Measurements from ENCODE around the gene CHAC2.
"Not testable (repeated sequence)": the region's sequence is repeated elsewhere in the genome, so short reads cannot be mapped to it uniquely, and the experiment has no call there.

Gene CHAC2

DNA sequence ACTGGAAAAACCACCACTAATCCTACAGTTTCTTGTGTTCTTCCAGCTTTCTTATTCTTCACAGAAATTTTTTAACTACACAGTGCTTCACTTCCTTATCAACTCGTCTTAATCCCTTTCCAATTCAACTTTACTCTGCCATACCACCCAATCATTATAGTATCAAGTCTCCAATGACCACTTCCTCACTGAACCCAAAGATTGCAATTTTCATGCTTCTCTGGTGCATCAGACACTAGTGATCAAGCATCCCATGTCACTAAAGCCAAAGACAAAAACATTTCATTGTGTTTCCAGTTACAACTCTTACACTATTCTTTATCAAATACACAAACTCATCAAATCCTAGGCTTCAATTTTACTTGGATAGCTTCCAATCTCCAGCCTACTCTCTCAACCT is 9.5 kb downstream of the CHAC2 start:
- FAIRE-seq, result no peak
- no peak for DNase-seq (ENCODE audit: low spot score)

DNA sequence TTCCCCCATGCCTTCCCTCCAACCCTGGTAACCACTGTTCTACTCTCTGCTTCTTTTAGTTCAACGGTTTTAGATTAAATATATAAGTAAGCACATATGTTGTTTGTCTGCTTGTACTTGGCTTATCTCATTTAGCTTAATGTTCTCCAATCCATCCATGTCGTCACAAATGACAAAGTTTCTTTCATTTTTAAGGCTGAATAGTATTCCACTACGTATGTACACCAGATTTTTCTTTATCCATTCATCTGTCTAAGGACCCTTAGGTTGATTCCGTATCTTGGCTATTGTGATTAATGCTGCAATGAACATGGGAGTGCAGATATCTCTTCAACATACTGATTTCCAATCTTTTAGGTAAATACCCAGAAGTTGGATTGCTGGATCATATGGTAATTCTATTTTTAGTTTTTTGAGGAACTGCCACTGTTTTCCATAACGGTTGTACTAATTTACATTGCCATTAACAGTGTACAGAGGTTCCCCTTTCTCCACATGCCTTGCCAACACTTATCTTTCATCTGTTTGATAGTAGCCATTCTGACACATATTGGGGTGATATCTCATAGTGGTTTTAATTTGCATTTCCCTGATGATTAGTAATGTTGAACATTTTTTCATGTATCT is 11.0 kb downstream of the CHAC2 start:
- DNase-seq (ENCODE audit: low spot score), result no peak
- no peak for FAIRE-seq

DNA sequence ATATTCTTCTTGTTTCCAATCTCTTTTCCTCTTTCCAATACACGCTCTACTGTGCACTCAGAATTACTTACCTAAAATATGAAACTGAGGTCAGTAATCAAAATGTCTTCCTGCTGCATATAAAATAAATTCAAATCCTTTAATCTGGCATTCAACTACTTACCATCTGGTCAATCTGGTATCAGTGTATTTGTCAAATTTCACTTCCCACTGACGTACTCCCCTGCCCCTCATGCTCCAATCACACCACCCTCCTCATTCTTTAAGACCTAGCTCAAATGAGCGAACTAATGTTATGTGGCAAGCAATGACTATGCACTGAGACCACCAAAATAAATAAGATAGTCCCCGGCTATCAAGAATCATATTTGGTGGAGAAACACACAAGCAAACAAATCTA is 12.5 kb downstream of the CHAC2 start:
- FAIRE-seq (no peak), DNase-seq (ENCODE audit: low spot score) (no peak)

DNA sequence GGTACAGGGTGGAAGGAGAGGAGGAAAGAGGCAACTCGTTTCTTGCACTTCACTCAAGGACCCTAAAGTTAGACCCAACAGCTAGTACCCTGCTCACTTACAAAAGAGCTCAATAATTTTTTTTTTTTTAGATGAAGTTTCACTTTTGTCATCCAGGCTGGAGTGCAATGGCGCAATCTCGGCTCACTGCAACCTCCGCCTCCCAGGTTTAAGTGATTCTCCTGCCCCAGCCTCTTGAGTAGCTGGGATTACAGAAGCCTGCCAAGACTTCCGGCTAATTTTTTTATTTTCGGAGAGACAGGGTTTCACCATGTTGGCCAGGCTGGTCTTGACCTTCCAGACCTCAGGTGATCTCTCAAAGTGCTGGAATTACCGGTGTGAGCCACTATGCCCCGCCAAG is 15.1 kb downstream of the CHAC2 start:
- DNase-seq (ENCODE audit: low spot score) (no peak), FAIRE-seq (no peak)

DNA sequence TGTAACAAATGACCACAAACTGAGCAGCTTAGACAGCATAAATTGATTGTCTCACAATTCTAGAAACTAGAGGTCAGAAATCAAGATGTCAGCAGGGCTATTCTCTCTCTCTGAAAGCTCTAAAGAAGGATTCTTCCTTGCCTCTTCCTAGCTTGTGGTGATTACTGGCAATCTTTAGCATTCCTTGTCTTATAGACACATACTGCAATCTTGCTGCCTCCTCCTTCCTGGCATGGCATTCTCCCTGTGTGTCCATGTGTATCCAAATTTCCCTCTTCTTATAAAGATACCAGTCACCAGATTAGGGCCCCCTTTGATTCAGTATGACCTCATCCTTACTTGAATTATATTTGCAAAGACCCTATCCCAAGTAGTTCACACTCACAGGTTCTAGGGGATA is 16.8 kb downstream of the CHAC2 start:
- no peak for FAIRE-seq
- DNase-seq (ENCODE audit: low spot score), result peak; percentile 42

DNA sequence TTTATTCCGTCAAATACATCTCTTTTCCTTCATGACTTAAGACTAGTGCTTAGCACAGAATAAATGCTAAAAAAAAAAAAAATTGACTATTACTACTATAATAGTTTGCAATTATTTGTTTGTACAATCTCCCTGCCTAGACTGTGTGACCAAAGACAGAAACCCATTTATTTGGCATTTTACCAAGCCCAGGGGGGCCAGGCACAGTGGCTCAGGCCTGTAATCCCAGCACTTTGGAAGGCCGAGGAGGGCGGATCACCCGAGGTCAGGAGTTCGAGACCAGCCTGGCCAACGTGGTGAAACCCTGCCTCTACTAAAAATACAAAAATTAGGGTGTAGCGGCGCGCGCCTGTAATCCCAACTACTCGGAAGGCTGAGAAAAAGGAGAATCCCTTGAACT is 17.8 kb downstream of the CHAC2 start:
- FAIRE-seq (no peak), DNase-seq (ENCODE audit: low spot score) (no peak)

DNA sequence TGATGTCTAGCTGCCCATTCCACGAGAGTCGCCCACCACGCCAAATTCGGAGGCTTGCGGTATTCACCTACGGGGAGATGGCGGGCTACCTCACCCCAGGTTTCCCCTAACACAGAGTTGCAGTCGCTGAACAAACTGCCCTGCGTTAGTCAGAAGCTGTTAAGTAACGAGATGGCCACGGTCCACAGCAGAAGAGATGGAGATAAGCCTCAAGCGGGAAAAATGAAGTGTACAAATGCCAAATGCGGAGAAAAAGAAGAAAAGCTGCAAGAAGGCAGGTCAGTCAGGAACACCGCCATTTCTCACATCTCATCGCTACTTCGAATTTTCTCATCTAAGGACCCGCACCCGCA is 18.7 kb downstream of the CHAC2 start:
- DNase-seq (ENCODE audit: low spot score) (peak; percentile 22), FAIRE-seq (no peak)

DNA sequence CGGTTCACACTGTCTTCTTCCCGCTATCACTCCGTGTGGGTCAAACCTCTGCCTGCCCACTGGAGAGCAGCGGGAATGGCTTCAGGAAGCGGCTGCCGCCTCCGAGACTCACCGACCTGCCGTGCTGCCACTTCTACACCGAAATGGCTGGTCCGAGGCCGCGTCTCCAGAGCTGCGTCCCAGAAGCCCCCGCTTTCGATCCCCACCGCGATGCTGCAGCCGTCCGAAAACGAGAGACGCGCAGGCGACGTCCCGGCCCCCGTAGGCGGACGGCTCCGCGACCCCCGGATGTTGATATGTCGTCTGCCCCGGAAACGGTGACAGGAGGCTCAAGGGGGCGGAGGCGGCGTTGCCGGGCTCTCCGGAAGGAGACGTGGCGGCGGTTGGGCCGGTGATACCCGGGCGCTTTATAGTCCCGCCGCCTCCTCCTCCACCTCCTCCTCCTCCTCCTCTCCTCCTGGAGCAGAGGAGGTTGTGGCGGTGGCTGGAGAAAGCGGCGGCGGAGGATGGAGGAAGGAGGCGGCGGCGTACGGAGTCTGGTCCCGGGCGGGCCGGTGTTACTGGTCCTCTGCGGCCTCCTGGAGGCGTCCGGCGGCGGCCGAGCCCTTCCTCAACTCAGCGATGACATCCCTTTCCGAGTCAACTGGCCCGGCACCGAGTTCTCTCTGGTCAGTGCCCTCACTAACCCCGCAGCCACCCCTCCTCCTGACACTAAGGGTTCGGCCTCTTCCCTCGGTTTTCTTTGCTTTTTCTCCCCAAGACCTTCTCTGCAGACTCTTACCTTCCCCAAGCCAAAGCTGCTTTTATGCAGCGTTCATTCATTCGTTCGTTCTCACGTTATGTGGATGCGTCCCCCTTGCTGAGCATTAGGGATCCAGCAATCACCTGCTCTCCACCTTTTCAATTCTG is 19.4 kb downstream of the CHAC2 start, which contains the start of the genes ASB3 and ERLEC1:
Gene ASB3, minus strand, starts transcription at position 249 of the 909 bp plus-strand sequence. CDS start 21,381 bp downstream, outside the sequence.
Gene ERLEC1, plus strand, starts transcription at position 340 of the 909 bp plus-strand sequence. Its CDS starts 167 bp downstream, at position 507.
- DNase-seq (ENCODE audit: low spot score) (peak; percentile 79), FAIRE-seq (no peak)

DNA sequence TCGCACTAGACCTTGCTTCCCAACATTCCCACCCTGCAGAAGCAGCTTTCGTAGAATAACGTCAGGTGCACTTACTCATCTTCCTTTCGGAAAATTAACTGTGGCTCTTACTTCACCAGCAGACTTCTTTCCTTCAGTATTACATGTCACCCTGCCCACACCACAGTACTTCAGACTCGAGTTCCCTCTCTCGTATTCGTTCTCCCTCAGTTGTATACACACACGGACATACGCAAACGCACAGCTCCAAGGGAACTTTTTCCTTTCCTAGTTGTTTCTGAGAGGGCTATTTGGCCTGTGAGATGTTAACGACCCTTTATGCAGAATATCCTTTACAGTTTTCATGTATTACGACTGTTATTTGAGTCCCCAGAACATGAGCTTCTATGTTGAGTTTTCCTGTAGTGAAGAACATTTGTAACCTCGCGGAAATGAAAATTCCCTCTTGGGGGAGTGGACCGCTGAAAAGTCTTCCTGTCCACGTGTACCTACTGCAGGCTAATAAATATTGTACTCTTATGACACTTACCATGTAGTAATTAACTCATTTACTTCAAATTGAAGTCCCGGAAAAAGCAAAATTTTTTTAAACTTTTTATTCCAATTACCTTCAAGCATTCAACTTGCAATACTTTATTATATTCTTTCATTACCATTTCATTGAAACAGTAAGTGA is 20.1 kb downstream of the CHAC2 start:
- DNase-seq (ENCODE audit: low spot score) (peak; percentile 15), FAIRE-seq (no peak)

DNA sequence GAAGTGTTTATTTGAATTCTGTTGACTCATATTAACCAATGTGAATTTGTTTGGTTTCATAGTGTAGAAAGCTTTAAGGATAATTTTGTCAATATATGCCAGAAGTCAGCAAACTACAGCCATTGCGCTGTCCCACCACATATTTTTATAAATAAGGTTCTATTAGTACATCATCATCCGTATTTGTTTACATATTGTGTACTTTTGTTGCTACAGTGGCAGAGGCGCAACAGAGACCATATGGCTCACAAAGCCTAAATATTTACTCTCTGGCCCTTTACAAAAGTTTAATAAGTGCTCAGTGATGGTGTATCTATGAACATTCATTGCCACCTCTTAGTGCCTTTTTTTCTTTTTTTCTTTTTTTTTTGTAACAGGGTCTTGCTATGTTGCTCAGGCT is 25.7 kb downstream of the CHAC2 start:
- FAIRE-seq, result no peak
- DNase-seq (ENCODE audit: low spot score), result no peak

DNA sequence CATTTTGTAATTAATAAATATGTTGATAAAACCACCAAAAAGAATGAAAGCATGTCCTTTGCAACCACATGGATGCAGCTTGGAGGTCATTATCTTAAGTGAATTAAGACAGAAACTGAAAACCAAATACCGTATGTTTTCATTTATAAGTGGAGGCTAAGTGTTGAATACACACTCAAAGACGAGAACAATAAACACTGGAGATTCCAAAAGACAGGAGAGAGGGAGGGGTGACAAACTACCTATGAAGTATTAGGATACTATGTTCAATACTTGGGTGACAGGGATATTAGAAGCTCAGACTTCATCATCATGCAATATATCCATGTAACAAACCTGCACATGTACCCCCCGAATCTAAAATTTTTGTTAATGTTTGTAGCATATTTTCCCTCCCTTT is 26.2 kb downstream of the CHAC2 start:
- no peak for FAIRE-seq
- DNase-seq (ENCODE audit: low spot score), result no peak

DNA sequence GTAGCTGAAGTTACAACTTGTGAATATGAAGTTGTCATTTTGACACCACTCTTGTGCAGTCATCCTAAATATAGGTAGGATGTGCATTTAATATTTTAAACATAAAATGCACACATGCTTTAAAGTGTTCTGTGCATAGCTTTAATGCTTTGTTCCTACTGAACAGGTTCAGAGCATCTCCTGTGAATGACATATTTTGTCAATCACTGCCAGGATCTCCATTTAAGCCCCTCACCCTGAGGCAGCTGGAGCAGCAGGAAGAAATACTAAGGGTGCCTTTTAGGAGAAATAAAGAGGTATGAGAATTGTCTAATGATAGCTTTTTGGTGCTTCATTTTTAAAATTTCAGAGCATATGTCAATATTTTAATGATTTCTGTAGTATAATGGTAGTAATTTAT is 33.9 kb downstream of the CHAC2 start:
- FAIRE-seq (no peak), DNase-seq (ENCODE audit: low spot score) (no peak)

DNA sequence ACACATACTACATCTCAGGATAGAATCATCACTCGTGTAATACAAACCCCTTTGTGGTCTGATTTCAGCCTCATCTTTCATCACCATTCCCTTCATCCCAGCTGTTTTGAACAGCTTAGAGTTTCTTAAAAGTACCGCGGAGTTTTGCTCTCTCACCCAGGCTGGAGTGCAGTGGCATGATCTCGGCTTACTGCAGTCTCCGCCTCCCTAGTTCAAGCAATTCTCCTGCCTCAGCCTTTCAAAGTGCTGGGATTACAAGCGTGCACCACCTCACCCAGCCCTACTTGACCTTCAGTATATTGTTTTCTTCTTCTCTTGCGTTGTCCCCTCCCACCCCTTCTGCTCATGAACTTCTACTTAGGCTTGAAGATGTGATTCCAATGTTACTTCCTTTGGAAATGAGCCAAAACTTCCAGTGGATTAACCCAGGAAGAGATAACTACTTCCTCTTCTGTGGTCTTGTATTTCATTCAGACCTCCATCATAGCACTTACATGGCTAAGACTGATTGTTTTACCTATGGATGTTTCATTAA is 35.1 kb downstream of the CHAC2 start:
- FAIRE-seq (no peak), DNase-seq (ENCODE audit: low spot score) (no peak)

DNA sequence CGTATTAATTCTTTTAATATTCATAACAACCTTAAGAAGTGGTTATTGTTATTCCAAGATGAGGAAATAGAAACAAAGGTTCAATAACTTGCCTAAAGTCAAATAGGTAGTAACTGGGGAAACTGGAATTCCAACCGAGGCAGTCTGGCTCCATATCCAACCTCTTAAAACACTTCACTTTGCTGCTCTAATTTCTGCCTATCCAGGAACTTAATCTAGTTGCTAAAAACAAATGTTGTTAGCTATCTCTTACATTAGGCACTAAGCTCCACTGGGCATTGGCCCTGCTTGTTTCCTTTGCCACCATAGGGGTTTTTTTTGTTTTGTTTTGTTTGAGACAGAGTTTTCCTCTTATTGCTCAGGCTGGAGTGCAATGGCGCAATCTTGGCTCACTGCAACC is 44.0 kb downstream of the CHAC2 start:
- FAIRE-seq (no peak), DNase-seq (ENCODE audit: low spot score) (no peak)

DNA sequence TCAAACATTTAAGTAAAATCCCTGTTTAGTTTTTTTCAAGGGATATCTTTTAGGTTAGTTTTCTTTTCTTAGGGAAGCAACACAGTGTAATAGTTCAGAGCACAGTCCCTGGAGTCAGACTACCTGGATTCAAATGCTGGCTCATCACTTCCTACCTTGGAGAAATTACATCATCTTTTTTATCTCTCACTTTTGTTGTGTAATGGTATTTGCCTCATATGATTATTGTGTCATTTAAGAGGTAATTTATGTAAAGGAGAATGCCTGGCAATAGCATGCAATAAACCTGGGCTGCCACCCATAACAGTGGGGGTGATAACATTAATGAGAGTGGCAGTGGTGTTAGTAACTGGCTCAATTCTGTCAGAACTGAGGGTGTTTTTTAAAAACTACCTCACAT is 45.5 kb downstream of the CHAC2 start:
- FAIRE-seq (no peak), DNase-seq (ENCODE audit: low spot score) (no peak)

DNA sequence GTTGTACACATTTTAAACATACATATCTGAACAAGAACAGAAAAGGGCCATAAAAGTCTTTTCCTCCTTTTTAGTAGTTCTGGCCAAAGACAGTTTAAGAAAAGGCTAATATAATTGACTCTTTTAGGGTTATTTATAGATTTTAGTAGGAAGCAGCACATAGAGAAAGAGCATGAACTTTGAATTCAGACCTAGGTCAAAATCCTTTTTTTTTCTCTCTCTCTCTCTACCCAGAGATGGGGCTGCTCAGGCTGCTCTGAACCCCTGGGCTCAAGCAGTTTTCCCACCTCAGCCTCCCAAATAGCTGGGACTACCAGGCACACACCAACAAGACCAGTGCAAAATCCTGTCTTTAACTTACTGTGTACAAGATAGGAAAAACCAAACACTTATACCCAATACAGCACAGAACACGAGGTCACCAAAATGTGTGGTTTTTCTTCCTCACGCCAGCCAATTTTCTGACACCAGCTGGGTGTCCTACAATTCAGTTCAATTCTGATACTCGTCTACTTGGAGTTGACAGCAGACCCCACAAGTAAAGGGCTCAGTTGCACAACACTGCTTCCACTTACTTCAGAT is 51.3 kb downstream of the CHAC2 start:
- FAIRE-seq, result no peak

DNA sequence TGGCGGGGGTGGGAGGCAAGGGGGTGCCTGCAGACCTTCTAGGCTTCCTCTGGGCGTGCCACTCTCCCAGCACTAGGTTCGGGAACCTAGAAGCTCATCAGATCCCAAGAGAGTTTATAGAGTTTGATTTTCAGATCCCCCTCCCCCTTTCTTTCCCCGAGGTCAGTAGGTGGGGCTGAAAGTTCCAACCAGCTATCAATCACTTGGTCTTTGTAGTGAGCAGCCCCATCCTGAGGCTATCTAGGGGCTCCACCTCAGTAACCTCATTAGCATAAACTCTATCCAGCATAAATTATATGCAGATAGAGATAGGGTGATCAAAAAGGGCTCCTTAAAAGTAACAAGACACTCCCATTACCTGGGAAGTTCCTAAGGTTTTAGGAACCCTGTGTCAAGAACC is 52.0 kb downstream of the CHAC2 start:
- FAIRE-seq (no peak), DNase-seq (ENCODE audit: low spot score) (no peak)

More for the DNA sequence above, 51.3 kb downstream of the CHAC2 start:
- no peak for DNase-seq (ENCODE audit: low spot score)

DNA sequence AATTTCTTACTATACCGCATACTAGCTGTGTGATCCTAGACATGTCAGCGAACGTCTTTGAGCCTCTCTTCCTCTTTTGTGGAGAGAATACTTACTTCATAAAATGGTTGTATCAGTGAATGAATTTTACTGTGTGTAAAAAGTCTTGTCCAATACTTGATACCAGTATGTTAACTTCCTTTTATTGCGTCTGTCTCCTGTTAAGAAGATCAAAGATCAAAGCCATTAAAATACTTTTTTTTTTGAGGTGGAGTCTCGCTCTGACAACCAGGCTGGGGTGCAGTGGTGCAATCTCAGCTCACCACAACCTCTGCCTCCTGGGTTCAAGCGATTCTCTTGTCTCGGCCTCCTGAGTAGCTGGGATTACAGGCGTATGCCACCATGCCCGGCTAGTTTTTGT is 52.4 kb downstream of the CHAC2 start:
- DNase-seq (ENCODE audit: low spot score) (no peak), FAIRE-seq (no peak)

DNA sequence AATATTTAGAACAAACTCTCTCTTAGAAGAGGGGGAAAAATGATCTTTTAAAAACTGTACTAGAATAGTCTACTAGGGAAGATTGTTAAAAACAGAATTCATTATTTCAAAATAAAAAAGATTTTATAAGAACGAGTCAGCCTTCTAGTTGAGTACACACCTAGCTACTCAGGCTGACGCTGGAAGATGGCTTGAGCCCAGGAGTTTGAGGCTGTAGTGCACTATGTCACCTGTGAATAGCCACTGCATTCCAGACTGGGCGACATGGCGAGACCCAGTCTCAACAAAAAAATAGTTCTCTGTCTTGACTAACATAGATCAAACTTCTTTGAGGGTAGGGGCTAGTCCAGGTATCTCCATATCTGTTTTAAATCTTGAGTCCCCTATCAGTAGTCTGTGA is 53.1 kb downstream of the CHAC2 start:
- FAIRE-seq (no peak), DNase-seq (ENCODE audit: low spot score) (no peak)

DNA sequence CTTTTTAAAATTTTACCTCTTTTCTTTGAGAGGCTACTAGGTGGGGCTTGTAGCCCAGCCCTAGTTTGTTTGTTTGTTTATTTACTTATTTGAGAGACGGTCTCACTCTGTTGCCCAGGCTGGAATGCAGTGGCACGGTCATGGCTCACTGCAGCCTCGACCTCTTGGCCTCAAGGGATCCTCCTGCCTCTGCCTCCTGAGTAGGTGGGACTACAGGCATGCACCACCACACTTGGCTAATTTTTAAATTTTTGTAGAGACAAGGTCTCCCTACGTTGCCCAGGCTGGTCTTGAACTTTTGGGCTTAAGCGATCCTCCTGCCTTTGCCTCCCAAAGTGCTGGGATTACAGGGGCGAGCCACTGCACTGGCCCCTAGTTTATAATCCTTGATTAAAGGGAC is 54.2 kb downstream of the CHAC2 start:
- DNase-seq (ENCODE audit: low spot score), result no peak
- FAIRE-seq, result no peak

DNA sequence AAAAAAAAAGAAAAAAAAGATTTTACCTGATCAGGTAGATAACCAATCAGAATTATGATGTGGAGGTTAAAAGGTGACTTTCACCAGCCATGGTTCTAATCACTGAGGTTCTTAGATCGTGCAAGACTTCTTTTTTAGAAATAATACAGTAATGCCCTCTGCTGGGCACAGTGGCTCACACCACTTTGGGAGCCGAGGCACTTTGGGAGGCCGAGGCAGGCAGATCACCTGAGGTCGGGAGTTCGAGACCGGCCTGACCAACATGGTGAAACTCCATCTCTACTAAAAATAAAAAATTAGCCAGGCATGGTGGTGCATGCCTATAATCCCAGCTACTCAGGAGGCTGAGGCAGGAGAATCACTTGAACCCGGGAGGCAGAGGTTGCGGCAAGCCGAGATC is 56.0 kb downstream of the CHAC2 start:
- DNase-seq (ENCODE audit: low spot score); FAIRE-seq: not testable (repeated sequence)

Measured in RCC 7860 (cell line).